Adrenal gland (tissue), 12 donors: ENCODE data around the gene RTN3. TPM values are rescaled to one million over a fixed set of nuclear protein-coding genes. Genes with fewer than 3 reads are reported as not detected.

Experiments
- DNase-seq, 7 donors: peaks; one replicate each; pipeline ENCODE4 v3.0.0-alpha.2; 2019 to 2020
- H3K27ac ChIP-seq, 5 donors: fragments of 200-600 bp; sonication (generic) in 4 of 5; 1 replicate in 3 of 5; 2 replicates in 2 of 5; pipeline versions ENCODE4 v1.5.1 to v1.8.0; 2016 to 2020; ENCODE audit warnings: mild to moderate bottlenecking in 1 of 5
- H3K27me3 ChIP-seq: fragments of 200-600 bp; 2 replicates; pipeline ENCODE4 v1.8.0; 2021
- H3K36me3 ChIP-seq, 2 donors: fragments of 200-600 bp; replicated peaks in 1 of 2; 1 replicate in 1 of 2; 2 replicates in 1 of 2; pipeline versions ENCODE4 v1.5.1 to v1.8.0; 2018 to 2022
- H3K4me1 ChIP-seq, 2 donors: fragments of 200-600 bp; replicated peaks in 1 of 2; 1 replicate in 1 of 2; 2 replicates in 1 of 2; pipeline versions ENCODE4 v1.5.1 to v1.8.0; 2018 to 2021
- H3K4me3 ChIP-seq, 4 donors: fragments of 200-600 bp; sonication (generic) in 3 of 4; one replicate each; pipeline ENCODE4 v1.5.1; 2016 to 2018
- H3K9me3 ChIP-seq, 3 donors: fragments of 200-600 bp; sonication (generic) in 1 of 3; replicated peaks in 1 of 3; 1 replicate in 2 of 3; 2 replicates in 1 of 3; pipeline versions ENCODE4 v1.5.1 to v1.8.0; 2016 to 2021
- POLR2A ChIP-seq, 2 donors: fragments of 450-650 bp; IDR thresholded peaks; one replicate each; pipeline ENCODE4 v1.6.1; 2017; ENCODE audit warnings: antibody characterized with exemption in 2 of 2, mild to moderate bottlenecking in 2 of 2, moderate library complexity in 1 of 2
- WGBS, 4 donors: extraction: QIAGEN DNeasy Blood & Tissue Kit in 2 of 4; methylation state at CpG; one replicate each; pipeline versions ENCODE4 v1.1.5 to v1.1.7; 2013 to 2017; 5-methylcytosine and 5-hydroxymethylcytosine counted together
- intact Hi-C, 2 donors: fragments of 100-400 bp; cut with DNase I; formaldehyde crosslinking; loops; one replicate each; pipeline versions ENCODE4 v1.14.1 to v1.15.0; 2022 to 2023
- polyA plus RNA-seq, 3 donors: library from polyadenylated mRNA; stranded (reverse); fragments of 200-250 nt in 2 of 3; fragments of 350-450 nt in 1 of 3; fragmentation: Illumina TruSeq in 1 of 3; extraction: RNeasy Lipid Tissue Mini Kit (QIAGEN cat#74804) in 1 of 3; gene quantifications; one replicate each; pipeline ENCODE4 v1.2.3, GENCODE V29; 2013 to 2014
- total RNA-seq, 9 donors: library from RNA; depleted of rRNA in 4 of 9; stranded (reverse); fragments of >200 nt in 4 of 9; fragments of 120-200 nt in 1 of 9; fragmentation: NEBNext Ultra II Directional in 1 of 9; extraction: Animal tissue kit (Norgen Biotek cat#: 25700) in 1 of 9; gene quantifications; one replicate each; pipeline versions ENCODE4 v1.1.0 to v1.2.4, GENCODE V29; 2013 to 2023
- TF ChIP-seq, protein P1 (sequence below), 6 experiments: fragments of 450-650 bp in 4 of 6; fragments of 200-600 bp in 2 of 6; sonication (generic) in 1 of 6; IDR thresholded peaks; 1 replicate in 5 of 6; 2 replicates in 1 of 6; pipeline versions ENCODE4 v1.5.1 to v1.8.0; 2016 to 2021; ENCODE audit warnings: antibody characterized with exemption in 6 of 6, mild to moderate bottlenecking in 2 of 6, moderate library complexity in 1 of 6
- donor health status: healthy with polysubstance abuse.
- donor health status: Bipolar disorder and iron deficiency.
- donor health status: DM: yes; HTN: yes; CAD: no.
- donor health status: DM: no; HTN: no; CAD: no.
- donor health status: DM: no; HTN: no; CAD: no.
- donor health status: DM: yes; HTN: yes; CAD: no.

The RTN3 gene
- total and polyA plus RNA-seq, 12 donors: 42.5 to 174 (median 95.3) TPM

DNA sequence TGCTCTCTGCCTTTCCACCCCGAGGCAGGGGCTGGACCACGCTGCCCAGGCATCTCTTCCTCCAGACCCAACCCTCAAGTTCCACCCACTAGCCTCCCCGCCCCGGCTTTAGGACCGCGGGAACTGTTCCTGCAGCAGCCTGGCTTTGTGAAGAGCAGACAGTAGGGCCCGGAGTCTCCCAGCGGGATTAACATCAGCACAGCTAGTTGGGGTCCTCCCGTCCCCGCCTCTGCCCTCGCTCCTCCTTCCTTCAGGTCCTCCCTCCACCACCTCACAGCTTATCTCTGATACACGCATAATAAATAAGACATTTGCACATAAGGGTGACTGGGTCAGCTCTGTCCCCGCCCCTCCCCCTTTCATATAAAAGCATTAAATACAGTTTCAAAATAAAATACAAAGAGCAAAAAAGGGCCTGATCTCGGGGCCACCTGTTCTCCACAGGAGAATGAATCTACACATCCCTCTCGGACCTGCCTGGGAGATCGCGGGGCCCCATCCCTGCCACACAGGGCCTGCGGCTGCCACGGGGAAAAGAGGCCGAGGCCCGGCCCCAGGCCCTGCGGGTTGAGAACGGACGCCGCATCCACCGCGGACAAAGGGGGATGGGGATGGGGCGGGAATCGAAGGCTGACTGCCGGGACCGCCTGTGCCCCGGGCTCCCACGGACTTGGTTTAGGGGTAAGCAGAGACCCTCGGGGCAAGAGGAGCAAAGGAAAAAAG lies 80.8 kb downstream of the RTN3 start:
- peak overlapping the region in 3 of 5 donors; percentile 33 to 71 (median 60) for H3K27ac ChIP-seq
- peaks cover 28 to 38% of the 10 kb centered on the region in 2 donors for H3K4me1 ChIP-seq
- no peaks in the 10 kb centered on the region for H3K9me3 ChIP-seq
- DNase-seq: peak in 6 of 7 donors; percentile 14 to 59 (median 22)
- H3K27me3 ChIP-seq: no peaks in the 10 kb centered on the region
- TF ChIP-seq POLR2A (IDR thresholded peaks at IDR 0.05): no peak
- TF ChIP-seq, protein P1, sequence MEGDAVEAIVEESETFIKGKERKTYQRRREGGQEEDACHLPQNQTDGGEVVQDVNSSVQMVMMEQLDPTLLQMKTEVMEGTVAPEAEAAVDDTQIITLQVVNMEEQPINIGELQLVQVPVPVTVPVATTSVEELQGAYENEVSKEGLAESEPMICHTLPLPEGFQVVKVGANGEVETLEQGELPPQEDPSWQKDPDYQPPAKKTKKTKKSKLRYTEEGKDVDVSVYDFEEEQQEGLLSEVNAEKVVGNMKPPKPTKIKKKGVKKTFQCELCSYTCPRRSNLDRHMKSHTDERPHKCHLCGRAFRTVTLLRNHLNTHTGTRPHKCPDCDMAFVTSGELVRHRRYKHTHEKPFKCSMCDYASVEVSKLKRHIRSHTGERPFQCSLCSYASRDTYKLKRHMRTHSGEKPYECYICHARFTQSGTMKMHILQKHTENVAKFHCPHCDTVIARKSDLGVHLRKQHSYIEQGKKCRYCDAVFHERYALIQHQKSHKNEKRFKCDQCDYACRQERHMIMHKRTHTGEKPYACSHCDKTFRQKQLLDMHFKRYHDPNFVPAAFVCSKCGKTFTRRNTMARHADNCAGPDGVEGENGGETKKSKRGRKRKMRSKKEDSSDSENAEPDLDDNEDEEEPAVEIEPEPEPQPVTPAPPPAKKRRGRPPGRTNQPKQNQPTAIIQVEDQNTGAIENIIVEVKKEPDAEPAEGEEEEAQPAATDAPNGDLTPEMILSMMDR (IDR thresholded peaks at IDR 0.05): no peak
- WGBS, 4 donors: 53 to 63% (median 59%) methylated on average over 25 to 34 of the region's 34 CpGs
- peak overlapping the region in 2 of 4 donors; percentile 43 to 56 for H3K4me3 ChIP-seq
- peaks cover 0 to 16% of the 10 kb centered on the region in 2 donors for H3K36me3 ChIP-seq
- intact Hi-C loops: loop anchor here in 1 of 2 donors (10.0 kb wide), 1 partner anchor 183 kb away; no protein-coding TSS in a partner anchor

DNA sequence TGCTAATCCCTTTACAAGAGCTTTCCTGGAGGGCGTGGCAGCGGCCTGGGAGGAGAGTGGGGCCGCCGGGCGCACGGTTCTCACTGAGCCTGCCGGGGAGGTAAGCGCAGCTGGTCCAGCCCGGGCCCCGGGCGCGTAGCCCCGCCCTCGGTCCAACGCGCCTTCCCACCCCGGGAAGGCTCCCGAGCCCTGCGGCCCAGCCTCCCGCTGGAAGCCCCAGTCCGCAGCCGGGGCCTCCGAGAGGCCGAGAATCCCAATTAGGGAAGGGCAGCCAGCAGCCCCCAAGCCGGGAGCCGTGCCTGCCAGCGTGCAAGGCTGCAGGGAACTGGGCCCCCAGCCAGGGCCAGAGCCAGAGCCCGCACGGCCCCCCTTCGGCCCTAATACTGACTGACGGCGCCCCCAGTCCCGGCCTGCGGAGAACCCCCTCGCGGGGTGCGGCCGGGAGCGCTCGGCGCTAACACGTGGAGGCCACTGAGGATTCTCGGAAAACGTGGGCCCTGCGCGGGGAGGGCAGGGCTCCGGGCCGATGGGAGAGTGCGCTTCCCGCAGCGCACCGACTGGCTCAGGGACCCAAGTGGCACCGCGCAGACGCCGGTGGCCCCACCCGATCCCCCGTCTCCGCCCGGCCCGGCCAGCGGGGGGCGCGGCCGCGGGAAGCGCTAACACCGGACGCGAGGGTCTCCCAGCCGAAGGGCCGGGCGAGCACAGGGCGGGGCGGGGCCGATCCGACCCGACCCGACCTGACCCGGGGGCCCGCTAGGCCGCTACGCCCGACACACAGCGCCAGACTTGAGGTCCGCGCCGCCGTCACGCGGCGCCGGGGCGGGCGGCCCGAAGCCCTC lies 81.6 kb downstream of the RTN3 start:
- Histone ChIP-seq H3K27me3 (no peaks in the 10 kb centered on the region), H3K27ac (peak overlapping the region in 3 of 5 donors; percentile 33 to 71 (median 60)), H3K4me1 (peaks cover 28 to 41% of the 10 kb centered on the region in 2 donors), H3K9me3 (no peaks in the 10 kb centered on the region), H3K4me3 (peak overlapping the region in 2 of 4 donors; percentile 43 to 56), H3K36me3 (peaks cover 0 to 12% of the 10 kb centered on the region in 2 donors)
- DNase-seq: peak; percentile 46 to 68 (median 57)
- WGBS, 4 donors: 23 to 60% (median 29%) methylated on average over 2 to 95 of the region's 96 CpGs
- TF ChIP-seq POLR2A (IDR thresholded peaks at IDR 0.05): peak in 1 of 2 donors; percentile 10
- TF ChIP-seq, protein P1 (IDR thresholded peaks at IDR 0.05): peak in 3 of 6 experiments; percentile 14 to 23 (median 16)
- intact Hi-C loops: loop anchor here in 1 of 2 donors (10.0 kb wide), 1 partner anchor 182 kb away; no protein-coding TSS in a partner anchor

DNA sequence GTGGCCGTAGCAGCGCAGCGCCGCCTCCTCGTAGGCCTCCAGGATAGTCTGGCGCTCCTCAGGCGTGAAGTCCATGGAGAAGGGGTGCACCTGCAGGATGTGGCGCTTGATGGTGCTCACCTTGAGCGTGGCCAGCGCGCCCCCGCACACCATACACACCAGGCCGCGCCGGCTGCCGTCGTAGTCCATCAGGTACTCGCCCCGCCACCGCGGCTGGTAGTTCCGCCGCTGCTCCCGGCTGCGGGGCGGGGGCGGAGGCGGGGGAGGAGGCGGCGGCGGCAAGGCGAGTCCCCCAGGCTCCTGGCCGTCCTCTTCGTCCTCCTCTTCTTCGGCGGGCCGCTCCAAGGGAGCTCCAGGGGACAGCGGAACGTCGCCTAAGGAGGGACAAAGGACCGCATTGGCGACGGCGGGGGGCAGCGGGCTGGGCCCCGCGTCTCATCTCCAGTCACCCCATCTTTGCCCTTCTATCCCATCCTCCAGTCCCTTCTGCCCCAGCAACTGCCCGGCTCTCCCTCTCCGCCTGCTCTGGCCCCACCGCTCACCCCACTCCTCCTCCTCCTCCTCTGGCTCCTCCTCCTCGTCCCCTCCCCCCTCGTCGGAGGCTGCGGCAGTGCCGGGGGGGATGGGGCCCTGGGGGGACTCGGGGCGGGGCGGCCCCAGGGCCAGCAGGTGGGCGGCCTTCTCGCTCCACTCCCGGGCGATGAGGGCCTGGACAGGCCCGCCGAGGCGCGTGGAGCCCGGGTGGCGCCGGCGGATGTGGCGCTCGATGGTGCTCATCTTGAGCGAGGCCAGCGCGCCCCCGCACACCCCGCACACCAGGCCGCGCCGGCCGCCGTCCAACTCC lies 82.4 kb downstream of the RTN3 start:
- intact Hi-C loops: loop anchor here in 1 of 2 donors (10.0 kb wide), 1 partner anchor 181 kb away; no protein-coding TSS in a partner anchor
- TF ChIP-seq, protein P1 (IDR thresholded peaks at IDR 0.05): no peak
- no peak for TF ChIP-seq POLR2A (IDR thresholded peaks at IDR 0.05)
- Histone ChIP-seq H3K27ac (peak overlapping the region in 3 of 5 donors; percentile 33 to 71 (median 60)), H3K4me1 (peaks cover 28 to 41% of the 10 kb centered on the region in 2 donors), H3K36me3 (peaks cover 0 to 3% of the 10 kb centered on the region in 2 donors), H3K9me3 (no peaks in the 10 kb centered on the region), H3K27me3 (no peaks in the 10 kb centered on the region), H3K4me3 (peak overlapping the region in 2 of 4 donors; percentile 43 to 56)
- 40 to 51% (median 47%) methylated on average over 18 to 82 of the region's 82 CpGs for WGBS, 4 donors
- DNase-seq: peak; percentile 41 to 68 (median 56)
